Endothelial cell of umbilical vein (primary cell): Measurements from ENCODE around the gene TMEM237.

Experiments used
- CTCF ChIP-seq, 2 donors: IDR thresholded peaks; 1 replicate in 1 of 2; 2 replicates in 1 of 2; pipeline ENCODE4 v1.5.1; 2011; ENCODE audit warnings: low read length in 2 of 2, mild to moderate bottlenecking in 2 of 2, moderate library complexity in 2 of 2, control low read depth in 1 of 2, inconsistent platforms in 1 of 2, low read depth in 1 of 2; ENCODE audit not compliant: insufficient read depth in 1 of 2; ENCODE audit errors: extremely low read depth in 1 of 2
- EZH2 ChIP-seq: IDR thresholded peaks from 2 replicates; pipeline ENCODE4 v1.6.1; 2012; ENCODE audit warnings: borderline replicate concordance, low read depth, mild to moderate bottlenecking, moderate library complexity, low read length, inconsistent platforms; ENCODE audit not compliant: severe bottlenecking
- FOS ChIP-seq: IDR thresholded peaks from 2 replicates; pipeline ENCODE4 v1.6.1; 2011; ENCODE audit warnings: mild to moderate bottlenecking, low read length, moderate library complexity, borderline replicate concordance; ENCODE audit not compliant: insufficient read depth
- GATA2 ChIP-seq: IDR thresholded peaks from 2 replicates; pipeline ENCODE4 v1.7.0; 2011; ENCODE audit warnings: low read depth, mild to moderate bottlenecking, moderate library complexity, mixed read lengths, low read length; ENCODE audit not compliant: insufficient read length, insufficient read depth
- JUN ChIP-seq: IDR thresholded peaks from 2 replicates; pipeline ENCODE4 v1.6.1; 2011; ENCODE audit warnings: borderline replicate concordance, low read depth; ENCODE audit not compliant: insufficient read length, insufficient read depth
- MYC ChIP-seq: IDR thresholded peaks from one replicate; pipeline ENCODE4 v1.6.1; 2011; ENCODE audit warnings: mild to moderate bottlenecking, low read depth, low read length
- POLR2A ChIP-seq: IDR thresholded peaks from 2 replicates; pipeline ENCODE4 v1.6.1; 2012; ENCODE audit warnings: low read depth, mild to moderate bottlenecking, control low read depth, low read length
- POLR2AphosphoS5 ChIP-seq: IDR thresholded peaks from 2 replicates; pipeline ENCODE4 v1.6.1; 2012; ENCODE audit warnings: low read depth, mild to moderate bottlenecking, control low read depth, low read length, moderate library complexity; ENCODE audit not compliant: insufficient read depth

GRCh38 chr2:201674298-201674697 lies 31.0 kb upstream of the TMEM237 start:
- no peak for TF ChIP-seq EZH2
- TF ChIP-seq CTCF (IDR thresholded peaks at IDR 0.05; ENCODE audit: extremely low read depth in 1 of 2, insufficient read depth in 1 of 2, low read depth in 1 of 2, low read length in 2 of 2), result no peak
- no peak for TF ChIP-seq POLR2A
- no peak for TF ChIP-seq MYC
- no peak for TF ChIP-seq POLR2AphosphoS5
- no peak for TF ChIP-seq GATA2
- no peak for TF ChIP-seq FOS
- TF ChIP-seq JUN, result no peak
